Activated gamma-delta T cell (primary cell): ENCODE data around the gene SPDYE4.

ENCODE experiments used
- DNase-seq: peaks from one replicate; lab custom pipeline; 2025; lab: John Stamatoyannopoulos, UW

Gene SPDYE4

GRCh38 chr17:8741366-8741765 is 17.0 kb downstream of the SPDYE4 start:
- DNase-seq: no peak

- no peak for DNase-seq
These were observed 17.9 kb downstream of the SPDYE4 start for GRCh38 chr17:8740486-8740885.

- DNase-seq: no peak
These were observed 19.2 kb downstream of the SPDYE4 start for GRCh38 chr17:8739097-8739496.

GRCh38 chr17:8736796-8737195 is 21.6 kb downstream of the SPDYE4 start:
- DNase-seq: no peak

- DNase-seq: no peak
These were observed 22.0 kb downstream of the SPDYE4 start for GRCh38 chr17:8736362-8736761.

DNA sequence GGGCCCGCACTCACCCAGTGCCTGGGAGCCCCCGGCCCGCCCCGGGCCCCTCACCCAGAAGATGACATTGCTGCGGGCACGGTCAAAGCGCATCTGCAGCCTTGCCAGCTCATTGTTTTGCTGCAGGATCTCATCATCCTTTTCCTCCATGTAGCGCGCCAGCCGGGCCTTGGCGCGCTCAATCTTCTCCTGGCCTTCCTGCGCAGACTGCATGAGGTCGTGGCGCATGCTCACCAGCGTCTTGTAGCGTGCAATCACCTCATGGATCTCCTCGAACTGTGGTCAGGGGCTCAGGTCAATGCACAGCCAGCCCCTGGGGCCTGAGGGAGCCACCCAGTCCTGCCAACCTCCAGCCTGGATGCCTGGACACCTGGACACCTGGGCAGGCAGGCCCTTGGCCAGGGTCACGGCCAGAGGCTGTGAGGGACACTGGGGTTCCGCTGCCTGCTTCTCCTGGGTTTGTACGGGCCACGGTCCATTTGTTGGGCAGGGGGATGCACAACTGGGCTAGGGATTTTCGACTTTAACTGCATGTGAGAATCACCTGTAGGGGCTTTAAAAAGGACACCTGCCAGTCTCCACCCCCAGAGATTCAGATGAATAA is 22.9 kb downstream of the SPDYE4 start:
- DNase-seq: no peak

- DNase-seq: no peak
These were observed 23.5 kb downstream of the SPDYE4 start for GRCh38 chr17:8734876-8735275.

DNA sequence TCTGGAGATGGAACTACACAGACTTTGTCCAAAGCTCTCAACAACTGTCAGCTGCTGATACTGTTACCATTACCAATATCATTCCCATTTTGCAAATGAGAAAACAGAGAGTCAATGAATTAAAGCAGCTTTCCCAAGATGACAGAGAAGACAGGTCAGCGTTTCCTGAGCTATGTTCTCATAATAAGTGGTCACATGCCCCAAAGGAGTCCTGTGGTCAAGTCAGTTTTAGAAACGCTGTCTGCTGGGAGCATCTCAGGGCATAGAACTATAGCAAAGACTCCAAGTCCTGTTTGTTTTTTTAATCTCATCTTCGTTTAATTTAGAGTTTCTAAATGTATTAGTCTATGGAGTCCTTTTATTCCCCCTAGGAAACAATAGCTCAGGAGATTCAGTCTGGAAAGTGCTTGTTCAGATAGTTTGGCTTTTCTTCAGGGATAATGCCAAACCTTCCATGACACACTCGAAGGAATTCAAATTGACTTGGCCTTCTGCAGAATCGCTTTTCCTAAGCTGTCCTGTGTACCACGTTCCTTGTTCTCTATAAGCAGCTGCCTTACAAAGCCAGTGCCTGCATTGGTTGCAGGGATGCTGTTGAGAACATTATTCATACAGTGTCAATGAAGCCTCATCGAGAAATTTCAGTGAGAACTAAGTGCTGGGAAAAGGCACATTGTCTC is 25.8 kb downstream of the SPDYE4 start:
- no peak for DNase-seq

GRCh38 chr17:8729860-8730259 is 28.5 kb downstream of the SPDYE4 start:
- DNase-seq: no peak

GRCh38 chr17:8729421-8729820 is 28.9 kb downstream of the SPDYE4 start:
- no peak for DNase-seq

GRCh38 chr17:8728971-8729370 is 29.4 kb downstream of the SPDYE4 start:
- no peak for DNase-seq

DNA sequence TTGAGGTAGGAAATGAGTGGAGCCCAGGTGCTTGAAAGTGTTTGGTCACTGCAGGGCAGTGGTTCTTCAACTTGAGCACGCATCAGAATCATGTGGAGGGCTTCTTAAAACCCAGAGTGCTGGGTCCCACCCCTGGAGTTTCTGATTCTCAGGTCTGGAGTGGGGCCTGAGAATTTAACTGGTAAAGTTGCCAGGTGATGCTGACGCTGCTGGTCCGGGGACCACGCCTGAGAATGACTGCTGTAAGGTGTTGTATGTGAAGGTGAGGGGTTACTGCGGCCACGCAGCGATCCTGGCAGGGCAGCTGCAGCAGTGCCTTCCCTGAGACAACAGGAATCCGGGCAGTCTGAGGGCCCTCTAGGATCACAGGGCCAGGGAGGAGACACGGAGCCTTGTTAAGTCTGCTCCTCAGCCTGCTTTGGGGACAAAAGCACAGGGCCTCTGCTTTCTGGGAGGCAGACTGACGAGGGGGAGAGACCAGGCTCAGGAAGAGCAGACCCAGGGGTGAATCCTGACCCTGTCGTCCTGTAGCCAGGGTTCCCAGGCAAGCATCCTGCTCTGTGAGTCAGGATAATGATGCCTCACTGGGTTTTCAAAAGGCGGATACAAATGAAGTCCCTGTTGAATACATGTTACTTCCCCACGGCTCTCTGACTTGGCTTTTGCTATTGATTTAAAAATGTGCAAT is 30.0 kb downstream of the SPDYE4 start:
- no peak for DNase-seq

DNA sequence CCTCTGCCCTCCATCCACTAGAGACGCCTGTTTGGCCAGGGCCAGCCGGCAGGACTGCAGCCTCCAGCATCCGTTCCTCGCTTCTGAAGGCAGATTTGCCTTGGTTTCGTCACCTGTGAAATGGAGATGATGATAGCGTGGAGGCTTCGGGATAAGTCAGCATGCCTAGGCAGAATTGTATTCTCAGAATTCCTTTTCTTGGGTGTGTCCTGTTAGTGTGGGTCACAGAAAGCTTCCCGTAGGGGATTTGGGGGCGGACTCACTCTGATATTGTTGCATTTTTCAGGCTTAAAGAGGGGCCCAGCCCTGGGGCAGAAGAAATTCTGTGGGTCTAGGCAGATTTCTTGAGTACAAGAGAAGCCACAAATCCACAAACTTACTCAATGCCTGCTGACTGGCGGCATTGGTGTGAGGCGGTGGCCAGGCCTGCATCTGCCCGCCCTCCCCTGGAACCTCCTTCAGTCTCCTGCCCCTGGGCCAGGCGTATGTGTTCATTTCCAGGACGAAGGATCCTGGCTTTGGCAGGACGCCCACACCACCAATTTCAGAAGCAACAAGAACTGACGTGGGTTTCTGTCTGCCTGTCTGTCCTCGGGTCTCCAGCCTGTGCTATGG is 31.3 kb downstream of the SPDYE4 start:
- DNase-seq: no peak

GRCh38 chr17:8725881-8726876 is 32.2 kb downstream of the SPDYE4 start:
- no peak for DNase-seq

DNA sequence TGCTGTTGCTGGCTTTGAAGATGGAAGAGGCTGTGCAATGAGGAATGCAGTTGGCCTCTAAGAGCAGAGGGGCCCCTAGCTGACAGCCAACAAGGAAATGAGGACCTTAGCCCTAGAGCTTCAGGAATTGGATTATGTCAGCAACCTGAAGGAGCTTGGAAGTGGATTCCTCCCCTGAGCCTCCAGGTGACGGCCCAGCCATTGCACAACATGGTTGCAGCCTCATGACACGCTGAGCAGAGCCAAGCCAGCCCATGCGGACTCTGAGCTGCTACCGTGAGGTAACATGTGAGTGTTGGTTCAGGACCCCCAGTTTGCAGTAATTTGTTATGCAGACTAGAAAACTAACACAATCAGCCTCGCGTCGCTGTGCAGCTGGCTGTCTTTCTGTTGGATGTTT is 33.9 kb downstream of the SPDYE4 start:
- no peak for DNase-seq

DNA sequence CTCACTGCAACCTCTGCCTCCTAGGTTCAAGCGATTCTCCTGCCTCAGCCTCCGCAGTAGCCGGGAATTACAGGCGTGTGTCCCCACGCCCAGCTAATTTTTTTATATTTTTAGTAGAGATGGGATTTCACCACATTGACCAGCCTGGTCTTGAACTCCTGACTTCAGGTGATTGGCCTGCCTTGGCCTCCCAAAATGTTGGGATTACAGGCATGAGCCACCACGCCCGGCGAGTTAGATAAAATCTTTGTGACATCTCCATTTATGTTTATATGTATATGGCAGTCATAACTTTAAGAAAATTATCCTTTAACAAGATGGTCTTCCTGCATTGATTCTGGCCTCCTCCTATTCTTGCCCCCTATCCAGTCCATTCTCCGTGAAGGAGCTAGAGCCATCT is 37.8 kb downstream of the SPDYE4 start:
- no peak for DNase-seq

DNA sequence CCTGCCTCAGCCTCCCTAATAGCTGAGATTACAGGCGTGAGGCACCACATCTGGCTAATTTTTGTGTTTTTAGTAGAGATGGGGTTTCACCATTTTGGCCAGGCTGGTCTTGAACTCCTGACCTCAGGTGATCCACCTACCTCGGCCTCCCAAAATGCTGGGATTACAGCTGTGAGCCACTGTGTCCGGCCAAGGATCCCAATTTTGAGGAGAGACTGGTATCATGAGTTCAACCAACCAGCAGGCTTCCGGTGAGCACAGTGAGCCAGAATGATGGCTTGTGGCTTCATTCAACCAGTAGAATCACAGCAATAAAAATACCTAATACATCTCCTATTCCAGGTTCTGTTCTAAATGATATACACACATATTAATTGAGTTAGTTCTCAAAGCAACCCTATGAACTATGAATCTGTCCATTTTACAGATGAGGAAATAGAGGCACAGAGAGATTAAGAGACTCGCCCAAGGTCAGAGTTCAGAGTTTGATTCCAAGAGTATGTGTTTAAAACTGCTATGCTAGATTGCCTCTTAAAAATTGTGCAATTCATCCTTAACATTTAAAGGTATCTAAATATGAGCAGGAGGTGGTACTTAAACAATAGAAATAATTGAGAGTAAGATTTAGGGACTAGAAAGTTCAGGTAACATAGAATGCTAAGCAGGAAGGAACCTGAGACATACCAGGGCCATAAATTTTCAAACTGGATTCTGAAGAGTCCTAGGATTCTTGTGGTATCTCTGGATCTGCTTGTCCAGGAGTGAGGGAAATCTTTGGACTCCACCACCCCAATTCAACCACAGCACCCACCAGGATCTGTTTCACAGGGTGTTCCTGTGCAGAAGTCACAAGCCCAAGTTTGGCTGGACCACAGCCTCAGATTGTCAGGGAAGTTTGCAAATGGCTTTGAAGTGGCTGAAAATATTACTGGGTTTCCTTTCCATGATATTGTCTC is 38.8 kb downstream of the SPDYE4 start:
- no peak for DNase-seq

DNA sequence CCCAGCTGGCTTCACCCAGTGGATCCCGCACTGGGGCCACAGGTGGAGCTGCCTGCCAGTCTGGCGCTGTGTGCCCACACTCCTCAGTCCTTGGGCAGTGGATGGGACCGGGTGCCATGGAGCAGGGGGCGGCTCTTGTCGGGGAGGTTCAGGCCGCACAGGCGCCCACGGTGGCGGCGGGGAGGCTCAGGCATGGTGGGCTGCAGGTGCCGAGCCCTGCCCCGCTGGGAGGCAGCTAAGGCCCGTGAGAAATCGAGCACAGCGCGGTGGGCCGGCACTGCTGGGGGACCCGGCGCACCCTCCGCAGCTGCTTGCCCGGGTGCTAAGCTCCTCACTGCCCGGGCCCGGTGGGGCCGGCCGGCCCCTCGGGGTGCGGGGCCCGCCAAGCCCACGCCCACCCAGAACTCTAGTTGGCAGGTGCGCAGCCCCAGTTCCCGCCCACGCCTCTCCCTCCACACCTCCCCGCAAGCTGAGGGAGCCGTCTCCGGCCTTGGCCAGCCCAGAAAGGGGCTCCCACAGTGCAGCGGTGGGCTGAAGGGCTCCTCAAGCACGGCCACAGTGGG is 40.3 kb downstream of the SPDYE4 start:
- DNase-seq: no peak

DNA sequence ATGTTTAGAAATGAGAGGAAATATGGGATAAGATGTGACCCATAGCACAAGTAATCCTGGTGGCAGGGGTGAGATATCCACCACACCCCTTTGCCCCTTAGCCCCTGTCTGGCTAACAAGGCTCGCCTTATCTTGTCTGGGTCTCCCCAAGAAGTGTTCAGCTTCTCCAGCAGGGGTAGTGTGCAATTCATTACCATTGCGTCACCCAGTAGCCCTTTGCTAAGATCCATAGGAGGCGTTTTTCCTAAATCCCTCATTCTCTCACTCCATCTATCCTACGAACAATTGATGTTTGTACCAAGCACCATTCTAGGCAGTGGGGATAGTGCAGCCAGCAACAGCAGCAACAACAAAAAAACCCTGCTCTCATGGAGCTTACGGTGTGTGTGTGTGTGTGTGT is 44.5 kb downstream of the SPDYE4 start:
- no peak for DNase-seq

DNA sequence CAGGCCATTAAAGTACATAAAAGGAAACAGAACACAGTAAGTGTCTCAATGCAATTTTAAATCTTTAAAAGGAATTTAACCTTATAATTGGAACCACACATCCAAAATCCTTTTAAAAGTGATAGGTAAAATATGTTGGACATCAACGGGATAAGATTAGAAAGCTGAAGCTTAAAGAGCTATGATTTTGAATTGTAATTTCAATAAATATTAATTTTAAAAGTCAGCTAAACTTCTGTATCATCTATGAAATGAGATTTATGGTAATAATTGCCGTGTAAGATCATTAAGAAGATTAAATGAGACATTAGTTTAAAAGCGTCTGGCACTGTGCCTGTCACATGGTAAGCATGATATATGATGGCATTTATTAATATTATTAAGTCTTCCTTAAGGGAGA is 45.0 kb downstream of the SPDYE4 start:
- no peak for DNase-seq
